ENCODE measurements around the gene SNX13. TPM values are rescaled to one million over a fixed set of nuclear protein-coding genes. Genes with fewer than 3 reads are reported as not detected.

SNX13 gene
- total RNA-seq, 8 experiments from 2014 or later, result 21.5 to 45.5 (median 29.2) TPM

DNA sequence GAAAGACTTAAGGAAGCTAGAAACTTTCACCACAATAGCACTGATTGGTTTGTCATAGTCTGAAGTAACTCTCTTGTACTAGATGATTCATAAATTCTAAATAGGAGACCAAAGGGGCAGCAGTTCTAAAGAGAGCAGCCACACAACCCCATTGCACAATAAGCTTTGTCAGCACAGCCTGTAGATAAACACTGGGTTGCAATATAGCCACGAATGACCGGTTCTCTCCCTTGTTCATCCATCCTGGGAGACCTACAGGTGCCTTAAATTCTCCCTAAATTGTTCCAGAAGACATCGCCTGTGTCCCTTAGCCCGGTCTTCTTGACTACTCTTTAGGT lies 167.0 kb downstream of the SNX13 start:
- Histone ChIP-seq H3K4me3 (no peak overlapping the region), H3K4me1 (replicated peaks in 1 of 2) (no peaks in the 10 kb centered on the region), H3K27ac (no peak overlapping the region)
- WGBS, 10 experiments, result 50 to 100% (median 90%) methylated on average over 2 to 4 of the region's 4 CpGs; no CpG with 5 or more reads in 1 of the 10 experiments
- ATAC-seq (replicated peaks in 6 of 8), result peak in 4 of 8 experiments; percentile 19 to 77 (median 60)
- in situ Hi-C loops (cut with MboI; ENCODE audit: low pct_unique_long_range_greater_than_20kb in 2 of 9, low sequenced_read_pairs in 9 of 9, unreplicated experiment in 9 of 9), result loop anchor here in 2 of 9 experiments (10.0 to 25.0 kb wide), 2 partner anchors 172 to 564 kb away; partner anchors contain the start of gene SNX13 (in 1 of the 2)

DNA sequence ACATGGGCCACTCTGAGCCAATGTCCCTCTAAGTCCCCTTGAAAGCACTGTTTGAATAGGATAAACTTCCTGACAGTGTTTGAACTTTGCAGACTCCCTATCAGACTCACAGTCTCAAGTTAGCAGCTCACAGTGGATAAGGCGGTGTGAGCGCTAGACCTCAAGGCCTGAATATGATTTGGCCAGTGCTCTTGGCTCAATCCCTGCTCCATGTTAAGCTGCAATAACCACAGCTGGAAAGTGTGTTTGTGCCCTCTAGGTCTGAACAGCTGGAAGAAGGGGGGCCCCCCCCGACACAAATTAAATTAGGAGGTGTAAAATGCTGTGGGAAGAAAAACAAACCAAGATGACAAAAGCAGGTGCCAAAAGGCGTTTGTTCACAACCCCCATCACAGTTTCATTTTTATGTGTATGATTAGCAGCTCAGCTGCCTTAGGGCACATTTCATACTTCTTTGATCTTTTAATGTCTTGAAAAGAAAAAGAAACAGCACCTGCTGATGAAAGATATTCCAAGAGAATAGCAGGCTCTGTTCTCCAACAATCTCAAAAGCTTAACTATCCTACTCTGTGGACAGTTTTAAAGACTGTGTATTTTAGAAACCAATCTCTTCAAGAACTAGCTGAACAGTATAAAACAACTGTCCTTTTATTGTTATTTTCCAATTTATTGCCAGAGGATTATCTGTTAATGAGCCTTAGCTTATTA lies 167.6 kb downstream of the SNX13 start:
- no peak overlapping the region for H3K27ac ChIP-seq
- 0 to 77% (median 44%) methylated on average over 1 to 4 of the region's 4 CpGs; no CpG with 5 or more reads in 3 of the 10 experiments for WGBS, 10 experiments
- H3K4me1 ChIP-seq (replicated peaks in 1 of 2), result no peaks in the 10 kb centered on the region
- H3K4me3 ChIP-seq, result no peak overlapping the region
- in situ Hi-C loops (cut with MboI; ENCODE audit: low pct_unique_long_range_greater_than_20kb in 2 of 9, low sequenced_read_pairs in 9 of 9, unreplicated experiment in 9 of 9), result loop anchor here in 2 of 9 experiments (10.0 to 25.0 kb wide), 2 partner anchors 172 to 565 kb away; partner anchors contain the start of gene SNX13 (in 1 of the 2)
- peak in 2 of 8 experiments; percentile 14 to 44 for ATAC-seq (replicated peaks in 6 of 8)

DNA sequence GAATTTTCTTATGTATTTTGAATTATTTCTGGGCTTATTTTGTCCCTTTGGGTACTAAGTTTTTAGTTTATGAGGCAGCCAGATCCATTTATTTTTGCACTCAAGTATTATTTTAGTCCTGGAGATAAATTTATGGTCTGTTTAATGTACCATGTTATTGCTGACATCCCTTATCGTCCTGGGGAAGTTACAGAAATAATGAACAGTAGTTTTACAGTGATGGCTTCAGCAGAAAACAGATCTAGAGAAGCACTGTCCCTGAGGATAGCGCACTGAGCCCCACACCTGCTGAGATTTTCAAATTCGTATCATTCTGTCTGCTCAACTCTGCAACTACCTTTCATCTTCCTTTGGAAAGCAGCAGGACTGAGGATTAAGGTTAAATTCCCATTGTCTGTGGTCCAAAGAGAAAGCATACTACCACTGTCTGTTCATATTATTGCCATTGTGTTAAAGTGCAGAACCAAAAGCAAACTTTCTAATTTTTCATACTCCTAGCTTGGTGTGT lies 168.3 kb downstream of the SNX13 start:
- H3K27ac ChIP-seq, result no peak overlapping the region
- in situ Hi-C loops (cut with MboI; ENCODE audit: low pct_unique_long_range_greater_than_20kb in 2 of 9, low sequenced_read_pairs in 9 of 9, unreplicated experiment in 9 of 9), result loop anchor here in 2 of 9 experiments (10.0 to 25.0 kb wide), 2 partner anchors 173 to 565 kb away; partner anchors contain the start of gene SNX13 (in 1 of the 2)
- H3K4me3 ChIP-seq, result no peak overlapping the region
- WGBS, 10 experiments, result 62 to 88% (median 70%) methylated on average over 1 to 3 of the region's 3 CpGs; no CpG with 5 or more reads in 2 of the 10 experiments
- no peaks in the 10 kb centered on the region for H3K4me1 ChIP-seq (replicated peaks in 1 of 2)
- no peak for ATAC-seq (replicated peaks in 6 of 8)

DNA sequence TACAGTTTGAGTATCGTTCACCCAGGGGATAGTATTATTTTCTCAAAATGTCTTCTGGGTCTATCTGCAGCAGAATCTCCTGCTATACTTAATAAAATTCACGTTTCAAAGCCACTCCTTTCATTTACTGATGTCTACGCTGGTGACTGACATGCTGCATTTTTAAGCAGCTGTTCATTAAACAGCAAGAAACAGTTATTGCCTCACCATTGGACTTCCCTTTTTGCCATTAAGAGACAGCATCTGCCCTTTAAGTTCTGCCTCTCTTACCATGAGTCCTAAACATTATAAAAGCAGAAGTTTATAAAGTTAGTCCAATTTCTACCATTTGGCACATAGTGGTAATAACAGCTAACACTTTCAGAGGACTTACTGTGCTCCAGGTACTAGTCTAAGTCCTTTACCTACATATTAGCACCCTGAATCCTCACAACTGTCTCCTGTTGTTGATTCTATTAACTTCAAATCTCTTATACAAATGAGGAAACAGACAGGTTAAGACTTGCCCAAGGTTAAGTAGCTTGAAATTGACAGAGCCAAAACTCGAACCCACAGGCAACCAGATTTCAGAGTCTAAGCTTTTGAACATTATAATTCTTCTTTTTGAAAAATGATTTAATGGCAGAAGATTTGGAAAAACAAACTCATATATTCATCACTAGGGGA lies 169.5 kb downstream of the SNX13 start:
- 67 to 100% (median 87%) methylated on average over 1 to 4 of the region's 4 CpGs for WGBS, 10 experiments
- in situ Hi-C loops (cut with MboI; ENCODE audit: low pct_unique_long_range_greater_than_20kb in 2 of 9, low sequenced_read_pairs in 9 of 9, unreplicated experiment in 9 of 9), result loop anchor here in 2 of 9 experiments (10.0 to 25.0 kb wide), 2 partner anchors 174 to 566 kb away; partner anchors contain the start of gene SNX13 (in 1 of the 2)
- Histone ChIP-seq H3K4me1 (replicated peaks in 1 of 2) (no peaks in the 10 kb centered on the region), H3K4me3 (no peak overlapping the region), H3K27ac (no peak overlapping the region)
- no peak for ATAC-seq (replicated peaks in 6 of 8)

DNA sequence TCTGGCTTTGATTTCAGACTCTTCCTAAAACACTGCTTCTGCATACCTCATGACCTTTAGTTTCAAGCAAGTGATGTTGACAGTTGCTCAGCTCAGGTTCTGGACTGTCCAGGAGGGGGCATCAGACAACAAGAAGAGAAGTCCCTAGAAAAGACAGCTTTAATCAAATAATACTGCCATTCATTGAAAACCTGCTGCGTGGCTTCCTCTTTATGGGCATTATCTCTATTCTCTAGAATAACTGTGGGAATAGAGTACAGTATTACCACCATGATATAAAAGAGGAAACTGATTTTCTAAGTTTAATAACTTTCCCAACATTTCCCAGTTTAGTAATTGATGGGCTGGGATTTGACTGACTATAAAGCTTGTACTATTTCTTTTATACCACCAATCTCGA lies 170.4 kb downstream of the SNX13 start:
- ATAC-seq (replicated peaks in 6 of 8), result peak in 7 of 8 experiments; percentile 23 to 82 (median 51)
- 0 to 81% (median 19%) methylated on average over 1 to 2 of the region's 2 CpGs; no CpG with 5 or more reads in 2 of the 10 experiments for WGBS, 10 experiments
- in situ Hi-C loops (cut with MboI; ENCODE audit: low pct_unique_long_range_greater_than_20kb in 2 of 9, low sequenced_read_pairs in 9 of 9, unreplicated experiment in 9 of 9), result loop anchor here in 2 of 9 experiments (10.0 to 25.0 kb wide), 2 partner anchors 175 to 567 kb away; partner anchors contain the start of gene SNX13 (in 1 of the 2)
- Histone ChIP-seq H3K4me3 (no peak overlapping the region), H3K4me1 (replicated peaks in 1 of 2) (no peaks in the 10 kb centered on the region), H3K27ac (no peak overlapping the region)

DNA sequence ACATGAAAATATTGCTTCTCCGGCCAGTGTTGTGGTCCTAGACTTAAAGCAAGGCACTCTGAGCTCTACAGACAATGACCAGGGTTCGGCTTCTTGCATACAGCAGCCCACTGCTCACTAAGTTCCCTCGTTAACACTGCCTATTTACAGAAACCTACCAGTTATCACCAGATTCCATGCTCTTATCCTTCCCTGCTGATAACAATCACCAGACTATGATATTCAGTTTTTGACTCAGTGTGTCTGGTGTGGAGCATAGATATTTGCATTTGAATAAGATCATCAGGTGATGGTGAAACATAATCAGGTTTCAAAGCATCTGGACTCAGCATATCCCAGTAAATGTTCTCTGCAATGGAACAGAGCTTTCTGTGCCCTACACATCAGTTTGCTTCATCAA lies 182.3 kb downstream of the SNX13 start:
- WGBS, 10 experiments, result 69 to 100% (median 83%) methylated on average over 1 to 3 of the region's 3 CpGs; no CpG with 5 or more reads in 1 of the 10 experiments
- no peak overlapping the region for H3K4me3 ChIP-seq
- in situ Hi-C loops (cut with MboI; ENCODE audit: low pct_unique_long_range_greater_than_20kb in 2 of 9, low sequenced_read_pairs in 9 of 9, unreplicated experiment in 9 of 9), result loop anchor here in 1 of 9 experiments (25.0 kb wide), 1 partner anchor 579 kb away; no protein-coding TSS in a partner anchor
- ATAC-seq (replicated peaks in 6 of 8), result no peak
- H3K4me1 ChIP-seq (replicated peaks in 1 of 2), result no peaks in the 10 kb centered on the region
- no peak overlapping the region for H3K27ac ChIP-seq

DNA sequence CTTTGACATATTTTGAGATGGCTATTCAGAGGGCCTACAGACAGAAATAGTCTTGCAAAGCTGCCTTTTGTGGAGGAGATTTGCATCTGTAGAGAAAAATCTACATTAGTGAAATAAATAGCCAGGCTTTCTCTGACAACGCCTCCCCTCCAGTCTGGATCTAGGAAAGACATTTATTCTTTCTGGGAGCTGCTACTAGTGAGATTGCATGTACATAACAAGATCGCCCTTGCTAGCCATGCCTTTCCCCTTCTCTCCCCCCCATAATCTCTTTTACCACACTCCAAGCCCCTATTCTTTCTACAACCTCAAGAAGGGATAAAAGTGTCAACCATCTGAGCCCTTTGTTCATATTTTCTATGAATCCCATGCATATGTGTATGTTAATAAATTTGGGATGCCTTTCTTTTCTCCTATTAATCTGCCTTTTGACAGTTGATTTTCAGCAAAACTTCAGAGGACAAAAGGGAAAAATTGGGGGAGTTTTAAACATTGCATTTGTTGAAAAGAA lies 194.2 kb downstream of the SNX13 start:
- ATAC-seq (replicated peaks in 6 of 8), result peak in 3 of 8 experiments; percentile 40 to 66 (median 64)
- H3K4me1 ChIP-seq (replicated peaks in 1 of 2), result peaks cover 0 to 10% of the 10 kb centered on the region in 2 donors
- no peak overlapping the region for H3K4me3 ChIP-seq
- in situ Hi-C loops (cut with MboI; ENCODE audit: low pct_unique_long_range_greater_than_20kb in 2 of 9, low sequenced_read_pairs in 9 of 9, unreplicated experiment in 9 of 9), result no loop called here
- H3K27ac ChIP-seq, result no peak overlapping the region
- 0 to 100% (median 53%) methylated on average over 1 to 2 of the region's 2 CpGs; no CpG with 5 or more reads in 2 of the 10 experiments for WGBS, 10 experiments

DNA sequence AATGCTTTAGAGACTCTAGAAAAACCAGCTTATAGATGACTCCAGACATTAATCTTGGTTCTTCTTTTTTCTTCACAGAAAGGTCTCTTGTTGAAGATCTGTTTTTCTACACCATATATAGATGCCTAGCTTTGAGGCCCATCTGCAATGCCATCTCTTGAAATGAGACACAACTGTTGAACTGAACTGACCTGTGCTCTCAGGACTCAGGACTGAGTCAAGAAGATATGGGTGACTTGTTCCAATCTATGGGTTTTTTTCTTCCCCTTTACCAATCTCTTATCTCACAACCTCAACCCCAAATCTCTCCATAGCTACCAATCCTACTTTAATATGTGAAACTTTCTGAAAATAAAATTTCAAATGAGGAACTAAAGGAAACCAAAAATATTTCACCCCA lies 194.7 kb downstream of the SNX13 start:
- H3K27ac ChIP-seq, result no peak overlapping the region
- in situ Hi-C loops (cut with MboI; ENCODE audit: low pct_unique_long_range_greater_than_20kb in 2 of 9, low sequenced_read_pairs in 9 of 9, unreplicated experiment in 9 of 9), result no loop called here
- no peak for ATAC-seq (replicated peaks in 6 of 8)
- H3K4me1 ChIP-seq (replicated peaks in 1 of 2), result peaks cover 0 to 10% of the 10 kb centered on the region in 2 donors
- H3K4me3 ChIP-seq, result no peak overlapping the region

DNA sequence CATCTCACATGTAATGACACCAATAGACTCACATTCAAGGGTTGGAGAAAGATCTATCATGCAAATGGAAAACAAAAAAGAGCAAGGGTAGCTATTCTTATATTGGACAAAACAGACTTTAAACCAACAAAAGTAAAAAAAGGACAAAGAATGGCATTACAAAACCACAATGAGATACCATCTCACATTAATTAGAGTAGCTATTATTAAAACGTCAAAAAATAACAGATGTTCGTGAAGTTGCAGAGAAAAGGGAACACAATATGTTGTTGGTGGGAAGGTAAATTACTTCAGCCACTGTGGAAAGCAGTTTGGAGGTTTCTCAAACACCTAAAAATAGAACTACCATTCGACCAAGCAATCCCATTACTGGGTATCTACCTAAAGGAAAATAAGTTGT lies 197.0 kb downstream of the SNX13 start:
- Histone ChIP-seq H3K4me3 (no peak overlapping the region), H3K27ac (no peak overlapping the region), H3K4me1 (replicated peaks in 1 of 2) (peaks cover 0 to 10% of the 10 kb centered on the region in 2 donors)
- ATAC-seq (replicated peaks in 6 of 8), result no peak
- in situ Hi-C loops (cut with MboI; ENCODE audit: low pct_unique_long_range_greater_than_20kb in 2 of 9, low sequenced_read_pairs in 9 of 9, unreplicated experiment in 9 of 9), result no loop called here
- 0 to 66% (median 22%) methylated on average over 1 to 3 of the region's 3 CpGs; no CpG with 5 or more reads in 1 of the 10 experiments for WGBS, 10 experiments

DNA sequence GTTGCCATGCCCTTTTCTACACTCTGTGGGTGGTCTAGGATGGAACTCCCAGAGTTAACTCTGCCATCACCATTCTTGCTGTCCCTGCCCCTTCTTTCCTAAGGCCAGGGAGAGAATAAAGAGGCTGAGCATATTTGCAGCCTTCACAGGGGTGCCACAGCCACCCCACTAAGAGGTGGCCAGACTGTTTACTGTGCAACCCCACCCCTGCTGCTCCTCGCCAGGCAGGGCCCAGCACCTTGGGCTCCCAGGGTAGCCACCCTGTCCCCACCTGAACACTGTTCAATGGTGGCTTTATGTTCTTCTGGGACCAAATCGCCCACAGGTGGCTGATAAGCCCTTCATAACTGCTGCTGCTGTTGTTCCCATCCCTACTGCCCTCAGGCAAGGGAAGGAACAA lies 198.9 kb downstream of the SNX13 start:
- no peak overlapping the region for H3K4me3 ChIP-seq
- peaks cover 0 to 10% of the 10 kb centered on the region in 2 donors for H3K4me1 ChIP-seq (replicated peaks in 1 of 2)
- no peak overlapping the region for H3K27ac ChIP-seq
- in situ Hi-C loops (cut with MboI; ENCODE audit: low pct_unique_long_range_greater_than_20kb in 2 of 9, low sequenced_read_pairs in 9 of 9, unreplicated experiment in 9 of 9), result no loop called here
- no peak for ATAC-seq (replicated peaks in 6 of 8)
- WGBS, 10 experiments, result 0 to 40% (median 40%) methylated on average over 1 of the region's 2 CpGs; no CpG with 5 or more reads in 7 of the 10 experiments
